ENCODE data around the gene NF1. TPM values are rescaled to one million over a fixed set of nuclear protein-coding genes. Genes with fewer than 3 reads are reported as not detected.

NF1 gene
- total RNA-seq, 1 donor, result 67.0 TPM

DNA sequence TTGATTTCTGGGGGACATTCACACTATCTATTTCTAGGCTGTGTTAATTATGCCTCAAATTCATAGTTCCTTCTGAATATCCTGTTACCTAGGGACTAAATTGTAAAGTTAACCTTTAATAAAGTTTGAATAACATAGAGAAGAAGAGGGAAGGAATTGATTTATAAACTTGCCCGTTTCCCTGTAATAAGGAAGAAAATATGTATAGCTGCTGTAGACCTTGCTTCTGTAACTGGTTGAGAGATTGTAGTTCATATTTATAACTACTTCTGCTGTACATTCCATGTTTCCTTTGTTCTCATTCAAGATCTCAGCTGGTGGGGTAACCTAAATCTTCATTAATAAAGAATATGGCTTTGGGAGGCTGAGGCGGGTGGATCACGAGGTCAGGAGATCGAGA, 19.2 kb downstream of the NF1 start:
- Histone ChIP-seq H3K36me3 (ENCODE audit: insufficient read depth, low read length) (no peaks in the 10 kb centered on the region), H2AFZ (ENCODE audit: low read length) (no peak overlapping the region), H3K27me3 (ENCODE audit: insufficient read depth, low read length) (no peaks in the 10 kb centered on the region), H3K9me3 (ENCODE audit: low read depth, low read length) (no peaks in the 10 kb centered on the region), H3K4me2 (ENCODE audit: insufficient read depth, low read length) (no peak overlapping the region), H3K27ac (ENCODE audit: low read depth, low read length) (no peak overlapping the region), H3K4me1 (ENCODE audit: insufficient read depth, low read length) (no peaks in the 10 kb centered on the region), H3K4me3 (ENCODE audit: insufficient read depth, low read length) (no peak overlapping the region), H3K79me2 (ENCODE audit: insufficient read depth, low read length) (peaks cover 87% of the 10 kb centered on the region), H4K20me1 (ENCODE audit: insufficient read depth, low read length) (peaks cover 31% of the 10 kb centered on the region)
- no peak for DNase-seq (ENCODE audit: insufficient read length, low spot score, missing footprints)
- TF ChIP-seq, protein P1, sequence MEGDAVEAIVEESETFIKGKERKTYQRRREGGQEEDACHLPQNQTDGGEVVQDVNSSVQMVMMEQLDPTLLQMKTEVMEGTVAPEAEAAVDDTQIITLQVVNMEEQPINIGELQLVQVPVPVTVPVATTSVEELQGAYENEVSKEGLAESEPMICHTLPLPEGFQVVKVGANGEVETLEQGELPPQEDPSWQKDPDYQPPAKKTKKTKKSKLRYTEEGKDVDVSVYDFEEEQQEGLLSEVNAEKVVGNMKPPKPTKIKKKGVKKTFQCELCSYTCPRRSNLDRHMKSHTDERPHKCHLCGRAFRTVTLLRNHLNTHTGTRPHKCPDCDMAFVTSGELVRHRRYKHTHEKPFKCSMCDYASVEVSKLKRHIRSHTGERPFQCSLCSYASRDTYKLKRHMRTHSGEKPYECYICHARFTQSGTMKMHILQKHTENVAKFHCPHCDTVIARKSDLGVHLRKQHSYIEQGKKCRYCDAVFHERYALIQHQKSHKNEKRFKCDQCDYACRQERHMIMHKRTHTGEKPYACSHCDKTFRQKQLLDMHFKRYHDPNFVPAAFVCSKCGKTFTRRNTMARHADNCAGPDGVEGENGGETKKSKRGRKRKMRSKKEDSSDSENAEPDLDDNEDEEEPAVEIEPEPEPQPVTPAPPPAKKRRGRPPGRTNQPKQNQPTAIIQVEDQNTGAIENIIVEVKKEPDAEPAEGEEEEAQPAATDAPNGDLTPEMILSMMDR (IDR thresholded peaks at IDR 0.05; ENCODE audit: extremely low read depth, low read depth, low read length), result no peak

- Histone ChIP-seq H4K20me1 (ENCODE audit: insufficient read depth, low read length) (peaks cover 28% of the 10 kb centered on the region), H3K4me1 (ENCODE audit: insufficient read depth, low read length) (no peaks in the 10 kb centered on the region), H3K27me3 (ENCODE audit: insufficient read depth, low read length) (no peaks in the 10 kb centered on the region), H3K79me2 (ENCODE audit: insufficient read depth, low read length) (peaks cover 85% of the 10 kb centered on the region), H3K4me2 (ENCODE audit: insufficient read depth, low read length) (no peak overlapping the region), H3K4me3 (ENCODE audit: insufficient read depth, low read length) (no peak overlapping the region), H3K9me3 (ENCODE audit: low read depth, low read length) (no peaks in the 10 kb centered on the region), H3K27ac (ENCODE audit: low read depth, low read length) (no peak overlapping the region), H2AFZ (ENCODE audit: low read length) (no peak overlapping the region), H3K36me3 (ENCODE audit: insufficient read depth, low read length) (no peaks in the 10 kb centered on the region)
- DNase-seq (ENCODE audit: insufficient read length, low spot score, missing footprints), result no peak
- TF ChIP-seq, protein P1 (IDR thresholded peaks at IDR 0.05; ENCODE audit: extremely low read depth, low read depth, low read length), result no peak
These were observed 20.3 kb downstream of the NF1 start for GRCh38 chr17:31114956-31115555.

GRCh38 chr17:31116167-31116566, 21.4 kb downstream of the NF1 start:
- H3K27ac ChIP-seq (ENCODE audit: low read depth, low read length), result no peak overlapping the region
- no peaks in the 10 kb centered on the region for H3K9me3 ChIP-seq (ENCODE audit: low read depth, low read length)
- no peaks in the 10 kb centered on the region for H3K36me3 ChIP-seq (ENCODE audit: insufficient read depth, low read length)
- no peak overlapping the region for H3K4me3 ChIP-seq (ENCODE audit: insufficient read depth, low read length)
- DNase-seq (ENCODE audit: insufficient read length, low spot score, missing footprints), result no peak
- TF ChIP-seq, protein P1 (IDR thresholded peaks at IDR 0.05; ENCODE audit: extremely low read depth, low read depth, low read length), result no peak
- peaks cover 26% of the 10 kb centered on the region for H4K20me1 ChIP-seq (ENCODE audit: insufficient read depth, low read length)
- H2AFZ ChIP-seq (ENCODE audit: low read length), result no peak overlapping the region
- no peaks in the 10 kb centered on the region for H3K27me3 ChIP-seq (ENCODE audit: insufficient read depth, low read length)
- no peaks in the 10 kb centered on the region for H3K4me1 ChIP-seq (ENCODE audit: insufficient read depth, low read length)
- peaks cover 84% of the 10 kb centered on the region for H3K79me2 ChIP-seq (ENCODE audit: insufficient read depth, low read length)
- no peak overlapping the region for H3K4me2 ChIP-seq (ENCODE audit: insufficient read depth, low read length)

GRCh38 chr17:31122746-31123145, 28.0 kb downstream of the NF1 start:
- Histone ChIP-seq H3K4me1 (ENCODE audit: insufficient read depth, low read length) (no peaks in the 10 kb centered on the region), H2AFZ (ENCODE audit: low read length) (no peak overlapping the region), H3K9me3 (ENCODE audit: low read depth, low read length) (no peaks in the 10 kb centered on the region), H3K4me2 (ENCODE audit: insufficient read depth, low read length) (no peak overlapping the region), H3K27me3 (ENCODE audit: insufficient read depth, low read length) (no peaks in the 10 kb centered on the region), H3K27ac (ENCODE audit: low read depth, low read length) (no peak overlapping the region), H3K36me3 (ENCODE audit: insufficient read depth, low read length) (no peaks in the 10 kb centered on the region), H3K79me2 (ENCODE audit: insufficient read depth, low read length) (peaks cover 83% of the 10 kb centered on the region), H4K20me1 (ENCODE audit: insufficient read depth, low read length) (peaks cover 45% of the 10 kb centered on the region), H3K4me3 (ENCODE audit: insufficient read depth, low read length) (no peak overlapping the region)
- TF ChIP-seq, protein P1 (IDR thresholded peaks at IDR 0.05; ENCODE audit: extremely low read depth, low read depth, low read length), result no peak
- no peak for DNase-seq (ENCODE audit: insufficient read length, low spot score, missing footprints)
